CD14-positive monocyte (primary cell): Measurements from ENCODE around the gene QSOX2. TPM values are rescaled to one million over a fixed set of nuclear protein-coding genes. Genes with fewer than 3 reads are reported as not detected.

Experiments used
- DNase-seq, 3 donors: peaks; one replicate each; pipeline ENCODE4 v3.0.0-alpha.2; 2011 to 2022
- H2AFZ ChIP-seq: 2 replicates; pipeline ENCODE4 v1.6.0; 2012; ENCODE audit warnings: mild to moderate bottlenecking, low read depth, low read length, inconsistent platforms; ENCODE audit not compliant: insufficient read depth, poor library complexity, severe bottlenecking
- H3K27ac ChIP-seq, 2 donors: 1 replicate in 1 of 2; 2 replicates in 1 of 2; pipeline ENCODE4 v1.5.1; 2012 to 2013; ENCODE audit warnings: low read length in 2 of 2, control low read depth in 1 of 2, inconsistent platforms in 1 of 2, low read depth in 1 of 2, mild to moderate bottlenecking in 1 of 2
- H3K27me3 ChIP-seq, 2 donors: one replicate each; pipeline versions ENCODE4 v1.6.0 to v1.6.1; 2011 to 2013; ENCODE audit warnings: low read length in 2 of 2; ENCODE audit not compliant: control insufficient read depth in 2 of 2, insufficient read depth in 2 of 2
- H3K36me3 ChIP-seq, 2 donors: replicated peaks in 1 of 2; 1 replicate in 1 of 2; 2 replicates in 1 of 2; pipeline versions ENCODE4 v1.5.1 to v1.6.1; 2012 to 2013; ENCODE audit warnings: low read length in 2 of 2, control low read depth in 1 of 2, inconsistent platforms in 1 of 2, mild to moderate bottlenecking in 1 of 2; ENCODE audit not compliant: insufficient read depth in 2 of 2, control insufficient read depth in 1 of 2
- H3K4me1 ChIP-seq, 2 donors: 1 replicate in 1 of 2; 2 replicates in 1 of 2; pipeline versions ENCODE4 v1.5.1 to v1.6.1; 2012 to 2013; ENCODE audit warnings: low read length in 2 of 2, control low read depth in 1 of 2, inconsistent platforms in 1 of 2, mild to moderate bottlenecking in 1 of 2, moderate library complexity in 1 of 2; ENCODE audit not compliant: insufficient read depth in 2 of 2, control insufficient read depth in 1 of 2
- H3K4me2 ChIP-seq: replicated peaks from 2 replicates; pipeline ENCODE3; 2012; ENCODE audit warnings: low read length, moderate library complexity, mild to moderate bottlenecking; ENCODE audit not compliant: poor library complexity, severe bottlenecking; ENCODE audit errors: extremely low read depth
- H3K4me3 ChIP-seq, 3 experiments: fragments of 200-600 bp in 1 of 3; sonication (generic) in 1 of 3; replicated peaks in 1 of 3; 1 replicate in 2 of 3; 2 replicates in 1 of 3; pipeline ENCODE4 v1.5.1; 2011 to 2013; ENCODE audit warnings: low read length in 3 of 3, mild to moderate bottlenecking in 3 of 3, control low read depth in 2 of 3, low read depth in 2 of 3, inconsistent platforms in 1 of 3, moderate library complexity in 1 of 3
- H3K79me2 ChIP-seq: 2 replicates; pipeline ENCODE4 v1.6.0; 2012; ENCODE audit warnings: mild to moderate bottlenecking, control low read depth, inconsistent platforms, low read length, moderate library complexity; ENCODE audit not compliant: insufficient read depth
- H3K9ac ChIP-seq: 2 replicates; pipeline ENCODE4 v1.6.0; 2017; ENCODE audit warnings: low read length, mild to moderate bottlenecking; ENCODE audit not compliant: insufficient read depth, poor library complexity, severe bottlenecking
- H3K9me3 ChIP-seq, 2 donors: replicated peaks in 1 of 2; 1 replicate in 1 of 2; 2 replicates in 1 of 2; pipeline versions ENCODE4 v1.5.1 to v1.6.1; 2012 to 2013; ENCODE audit warnings: low read length in 2 of 2, control low read depth in 1 of 2; ENCODE audit not compliant: control insufficient read depth in 1 of 2, insufficient read depth in 1 of 2
- H4K20me1 ChIP-seq: 2 replicates; pipeline ENCODE4 v1.6.0; 2012; ENCODE audit warnings: mild to moderate bottlenecking, low read length, control low read depth, moderate library complexity; ENCODE audit not compliant: insufficient read depth
- H3K27ac Mint-ChIP-seq, 7 donors: one replicate each; pipeline ENCODE4 v1.8.0; 2020; ENCODE audit warnings: mild to moderate bottlenecking in 7 of 7, mixed read lengths in 7 of 7, moderate library complexity in 6 of 7, inconsistent platforms in 2 of 7
- H3K27me3 Mint-ChIP-seq, 3 donors: one replicate each; pipeline ENCODE4 v1.8.0; 2021 to 2022; ENCODE audit warnings: low read depth in 3 of 3, mild to moderate bottlenecking in 3 of 3, mixed read lengths in 3 of 3, moderate library complexity in 3 of 3, inconsistent platforms in 1 of 3
- H3K36me3 Mint-ChIP-seq, 2 donors: one replicate each; pipeline ENCODE4 v1.8.0; 2020; ENCODE audit warnings: mixed read lengths in 2 of 2, inconsistent platforms in 1 of 2, mild to moderate bottlenecking in 1 of 2
- H3K4me1 Mint-ChIP-seq: one replicate; pipeline ENCODE4 v1.8.0; 2020; ENCODE audit warnings: mild to moderate bottlenecking, mixed read lengths
- H3K4me3 Mint-ChIP-seq, 2 donors: one replicate each; pipeline ENCODE4 v1.8.0; 2020; ENCODE audit warnings: mild to moderate bottlenecking in 2 of 2, mixed read lengths in 2 of 2, moderate library complexity in 1 of 2
- H3K9me3 Mint-ChIP-seq, 7 donors: one replicate each; pipeline ENCODE4 v1.8.0; 2020 to 2022; ENCODE audit warnings: mixed read lengths in 7 of 7, mild to moderate bottlenecking in 6 of 7, moderate library complexity in 6 of 7, inconsistent platforms in 2 of 7
- CTCF ChIP-seq: fragments of 200-600 bp; IDR thresholded peaks from one replicate; pipeline ENCODE4 v1.8.0; 2022; ENCODE audit warnings: antibody characterized with exemption, mild to moderate bottlenecking
- WGBS: methylation state at CpG from one replicate; pipeline ENCODE4 v1.1.5; 2013; ENCODE audit warnings: missing lambda C conversion rate; ENCODE audit not compliant: insufficient coverage; 5-methylcytosine and 5-hydroxymethylcytosine counted together
- intact Hi-C, 2 donors: fragments of 100-400 bp; cut with micrococcal nuclease; formaldehyde crosslinking; loops; one replicate each; pipeline versions ENCODE4 v1.15.0 to v1.15.1; 2023
- polyA plus RNA-seq, 3 donors: library from polyadenylated mRNA; depleted of rRNA in 1 of 3; unstranded in 2 of 3; stranded (reverse) in 1 of 3; fragments of 300-500 nt in 2 of 3; fragments of >200 nt in 1 of 3; fragmentation: Illumina TruSeq in 2 of 3; gene quantifications; 1 replicate in 2 of 3; 2 replicates in 1 of 3; pipeline ENCODE4 v1.2.3, GENCODE V29; 2012 to 2021

Gene QSOX2
- polyA plus RNA-seq, 3 donors: 0.03 to 8.4 (median 0.17) TPM

- H3K27ac ChIP-seq: no peak overlapping the region
- intact Hi-C loops: no loop called here
- over 99% methylated on average over 13 of the region's 16 CpGs for WGBS
- Mint-ChIP-seq H3K4me3 (no peak overlapping the region), H3K36me3 (peaks cover 62 to 85% of the 10 kb centered on the region in 2 donors), H3K4me1 (no peaks in the 10 kb centered on the region), H3K9me3 (peaks cover 0 to 10% (median 3%) of the 10 kb centered on the region in 7 donors), H3K27me3 (peaks cover 0 to 1% (median 0%) of the 10 kb centered on the region in 3 donors), H3K27ac (no peak overlapping the region)
- H3K4me1 ChIP-seq: no peaks in the 10 kb centered on the region
- H3K27me3 ChIP-seq: no peaks in the 10 kb centered on the region
- no peaks in the 10 kb centered on the region for H3K79me2 ChIP-seq
- DNase-seq: no peak
- peaks cover 0 to 10% of the 10 kb centered on the region in 2 donors for H3K9me3 ChIP-seq
- H3K9ac ChIP-seq: no peak overlapping the region
- no peak overlapping the region for H3K4me2 ChIP-seq
- no peak for TF ChIP-seq CTCF
- no peaks in the 10 kb centered on the region for H4K20me1 ChIP-seq
- no peak overlapping the region for H3K4me3 ChIP-seq
- H3K36me3 ChIP-seq: peaks cover 29 to 75% of the 10 kb centered on the region in 2 donors
- no peak overlapping the region for H2AFZ ChIP-seq
These were observed 27.3 kb downstream of the QSOX2 start for GRCh38 chr9:136218271-136218670.

GRCh38 chr9:136216541-136217244 is 28.9 kb downstream of the QSOX2 start:
- Histone ChIP-seq H3K4me2 (no peak overlapping the region), H2AFZ (no peak overlapping the region), H3K4me3 (no peak overlapping the region), H3K79me2 (no peaks in the 10 kb centered on the region), H4K20me1 (no peaks in the 10 kb centered on the region), H3K4me1 (no peaks in the 10 kb centered on the region), H3K36me3 (peaks cover 25 to 65% of the 10 kb centered on the region in 2 donors), H3K27ac (no peak overlapping the region), H3K9me3 (peaks cover 0 to 10% of the 10 kb centered on the region in 2 donors), H3K9ac (no peak overlapping the region), H3K27me3 (no peaks in the 10 kb centered on the region)
- Mint-ChIP-seq H3K36me3 (peaks cover 60 to 77% of the 10 kb centered on the region in 2 donors), H3K4me1 (no peaks in the 10 kb centered on the region), H3K9me3 (peaks cover 0 to 10% (median 3%) of the 10 kb centered on the region in 7 donors), H3K27ac (no peak overlapping the region), H3K27me3 (peaks cover 0 to 3% (median 0%) of the 10 kb centered on the region in 3 donors), H3K4me3 (no peak overlapping the region)
- whole genome bisulfite sequencing: 96% methylated on average over 34 of the region's 37 CpGs
- no peak for TF ChIP-seq CTCF
- no peak for DNase-seq
- intact Hi-C loops: no loop called here
